NCI-H82 (cell line): ENCODE measurements around the gene PKP2.
"Not testable (repeated sequence)": the region's sequence is repeated elsewhere in the genome, so short reads cannot be mapped to it uniquely, and the experiment has no call there.

ENCODE experiments used
- DNase-seq: peaks from one replicate; lab custom pipeline; 2025; lab: John Stamatoyannopoulos, UW

PKP2 gene

DNA sequence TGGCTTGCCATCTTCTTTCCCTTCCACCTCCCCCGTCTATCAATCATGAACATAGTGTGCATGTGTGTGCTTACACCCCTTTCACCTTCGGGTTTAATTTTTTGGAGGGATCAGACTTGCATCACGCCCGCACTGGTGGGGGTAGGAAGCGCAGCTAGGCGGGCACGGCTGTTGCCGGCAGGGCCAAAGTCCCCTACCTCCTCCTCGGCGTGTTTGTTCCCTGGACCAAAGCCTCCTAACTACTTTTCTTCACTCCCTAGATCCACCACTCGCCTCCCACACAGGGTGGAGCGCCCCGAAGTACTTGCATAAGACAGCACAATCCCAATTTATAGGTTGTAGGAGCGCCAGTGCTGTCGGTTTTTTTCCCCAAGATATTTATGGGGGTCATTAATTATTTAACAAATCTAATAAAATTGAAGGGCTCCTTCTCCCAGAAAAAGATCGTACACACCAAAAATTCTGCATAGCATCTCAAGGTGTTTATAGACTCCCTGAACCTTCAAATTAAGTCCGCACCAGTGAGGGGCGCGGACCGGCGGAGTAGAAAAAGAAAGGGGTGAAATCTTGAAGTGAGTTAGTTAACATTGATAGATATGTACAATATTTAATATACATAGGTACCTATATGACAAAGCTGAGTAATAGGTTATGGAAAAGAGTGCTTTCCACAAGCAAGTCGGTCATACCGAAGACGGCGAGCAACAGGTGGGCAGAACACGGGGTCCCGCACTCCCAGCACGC, 717 bp downstream of the PKP2 start:
- DNase-seq: peak; percentile 64

DNA sequence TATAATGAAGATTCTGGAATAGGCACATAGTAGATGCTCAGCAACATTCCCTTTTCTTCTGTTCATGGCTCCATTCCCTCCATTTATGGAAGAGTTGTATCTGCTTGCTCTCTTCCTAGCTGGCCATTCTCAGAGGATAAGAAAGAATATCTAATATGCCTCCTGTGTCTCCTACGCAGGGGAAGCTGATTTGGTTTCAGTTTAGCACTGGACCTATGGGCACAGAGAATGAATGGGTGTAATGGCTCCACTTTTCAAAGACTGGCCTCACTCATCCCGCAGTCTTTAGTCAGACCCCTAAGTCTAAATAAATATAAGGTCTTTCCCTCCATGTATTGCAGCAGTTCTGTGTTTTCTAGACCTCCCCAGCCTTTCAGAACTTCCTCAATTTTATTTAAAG, 2.0 kb downstream of the PKP2 start:
- no peak for DNase-seq

DNA sequence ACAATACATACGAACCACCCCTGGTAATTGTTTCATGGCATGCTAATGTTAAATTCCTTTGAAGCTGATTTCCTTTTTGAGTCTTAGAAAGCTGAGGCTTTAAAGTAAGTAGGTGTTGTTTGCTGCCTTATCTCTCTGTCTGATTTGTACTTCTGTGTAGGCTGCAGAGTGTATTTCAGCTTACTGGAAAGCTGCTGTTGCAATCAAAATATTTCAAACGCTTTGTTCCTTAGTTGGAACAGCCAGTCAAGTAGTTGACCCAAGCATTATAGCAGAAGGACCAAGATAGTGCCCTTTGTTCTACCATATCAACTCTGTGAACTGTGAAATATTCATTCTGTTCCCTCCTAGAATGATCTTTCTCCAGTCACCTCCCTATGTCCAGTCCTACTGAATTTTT, 3.1 kb downstream of the PKP2 start:
- no peak for DNase-seq

GRCh38 chr12:32893043-32893442, 3.5 kb downstream of the PKP2 start:
- no peak for DNase-seq

- DNase-seq: not testable (repeated sequence)
These were observed 4.2 kb downstream of the PKP2 start for GRCh38 chr12:32892369-32892768.

GRCh38 chr12:32891956-32892355, 4.6 kb downstream of the PKP2 start:
- no peak for DNase-seq

DNA sequence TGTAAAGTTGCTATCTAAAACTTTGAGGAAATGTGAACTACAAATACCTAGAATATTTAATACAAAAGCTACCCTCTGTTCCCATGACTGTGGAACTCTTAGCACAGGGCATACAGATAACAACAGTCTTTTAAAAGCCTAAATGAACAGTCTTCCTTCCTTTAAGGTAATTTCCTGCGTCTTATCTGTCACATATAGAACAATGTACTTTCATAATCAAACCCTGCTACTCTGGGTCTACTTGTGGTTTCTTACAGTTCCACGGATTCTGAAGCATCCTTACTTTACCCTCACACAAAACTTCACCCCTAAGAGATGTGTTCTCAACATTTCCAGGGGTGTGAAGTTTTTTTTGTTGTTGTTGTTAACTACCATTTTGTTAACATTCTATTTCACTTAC, 5.1 kb downstream of the PKP2 start:
- DNase-seq: no peak

GRCh38 chr12:32889011-32889760, 7.4 kb downstream of the PKP2 start:
- DNase-seq: no peak

DNA sequence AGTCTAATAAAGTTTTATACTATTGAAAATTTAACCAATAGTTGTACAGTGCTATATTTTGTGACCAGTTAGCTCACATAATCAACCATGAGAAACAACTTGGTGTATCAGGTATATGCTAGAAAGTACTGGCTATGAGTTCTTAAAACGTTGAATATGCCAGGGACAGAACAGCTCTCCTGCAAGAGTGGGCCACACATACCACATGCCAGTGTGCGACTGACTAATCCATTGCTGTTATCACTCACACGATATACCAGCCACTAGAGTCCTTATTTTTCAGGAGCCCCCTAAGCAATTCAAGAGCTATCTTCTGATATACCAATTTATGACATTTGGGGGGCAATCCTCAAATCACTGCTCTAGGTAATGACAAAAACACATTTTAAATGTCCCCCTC, 9.5 kb downstream of the PKP2 start:
- DNase-seq: no peak

- DNase-seq: no peak
These were observed 10.7 kb downstream of the PKP2 start for GRCh38 chr12:32885831-32886230.

GRCh38 chr12:32884962-32885361, 11.6 kb downstream of the PKP2 start:
- no peak for DNase-seq

GRCh38 chr12:32881702-32882101, 14.9 kb downstream of the PKP2 start:
- DNase-seq: peak; percentile 39

DNA sequence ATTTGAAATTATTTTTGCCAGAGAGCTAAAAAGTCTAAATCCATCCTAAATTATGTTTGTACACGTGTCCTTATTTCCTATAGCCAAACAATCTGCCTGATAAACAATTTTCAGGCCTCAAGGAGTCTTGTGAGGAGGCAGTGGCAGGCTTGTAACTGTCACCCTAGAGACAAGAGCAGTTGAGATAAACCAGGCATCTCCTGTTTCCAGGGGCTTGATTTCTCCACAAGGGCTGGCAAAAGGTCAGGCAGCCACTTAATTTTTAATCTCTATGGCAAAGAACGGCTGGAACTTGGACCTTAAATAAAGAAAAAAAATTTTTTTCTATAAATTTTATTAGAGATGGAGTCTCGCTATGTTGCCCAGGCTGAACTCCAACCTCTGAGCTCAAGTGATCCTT, 15.5 kb downstream of the PKP2 start:
- DNase-seq: no peak

- DNase-seq: not testable (repeated sequence)
These were observed 17.5 kb downstream of the PKP2 start for GRCh38 chr12:32879066-32879465.

DNA sequence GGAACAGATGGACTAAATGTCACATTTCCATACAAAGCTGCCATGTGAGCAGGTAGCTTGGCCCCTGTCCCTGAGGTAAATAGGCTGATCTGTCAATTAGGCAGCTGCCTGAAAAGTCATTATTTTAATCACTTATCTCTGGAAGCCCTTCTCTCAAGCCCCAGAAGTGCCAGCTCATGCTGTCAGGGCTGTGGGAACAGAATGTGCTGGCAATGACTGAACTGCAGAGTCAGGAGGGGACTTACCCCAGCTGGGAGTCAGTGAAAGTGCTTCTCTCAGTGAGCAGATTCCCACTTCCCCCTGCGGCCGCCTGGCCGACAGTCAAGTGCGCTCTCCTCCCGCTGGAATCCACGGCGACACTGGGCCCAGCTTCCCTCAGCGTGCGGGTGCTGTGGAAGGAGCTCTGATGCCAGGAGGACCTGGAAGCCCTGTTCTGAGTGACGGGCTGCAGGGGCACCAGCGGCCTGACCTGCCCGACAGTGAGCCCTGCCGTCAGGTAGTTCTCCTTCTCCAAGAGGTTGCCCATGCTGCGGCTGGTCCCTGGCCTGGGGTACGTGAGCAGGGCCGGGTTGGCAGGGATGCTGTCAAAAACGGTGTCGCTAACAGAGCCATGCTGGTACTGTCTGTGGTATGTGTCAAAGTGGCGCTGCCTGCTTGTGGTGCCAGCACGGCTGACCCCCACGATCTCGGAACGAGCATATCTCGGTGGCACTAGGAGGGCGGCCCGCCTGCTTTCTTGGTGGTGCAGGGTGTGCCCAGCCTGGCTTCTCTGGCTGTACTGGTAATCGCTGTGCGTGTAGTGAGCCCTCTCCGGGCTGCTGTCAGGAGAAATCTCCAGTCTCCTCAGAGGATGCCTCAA, 18.7 kb downstream of the PKP2 start:
- peak; percentile 99 for DNase-seq

- no peak for DNase-seq
These were observed 20.6 kb downstream of the PKP2 start for GRCh38 chr12:32876004-32876403.

- no peak for DNase-seq
These were observed 21.6 kb downstream of the PKP2 start for GRCh38 chr12:32874975-32875374.

GRCh38 chr12:32874078-32874477, 22.5 kb downstream of the PKP2 start:
- no peak for DNase-seq

GRCh38 chr12:32872416-32872815, 24.2 kb downstream of the PKP2 start:
- not testable (repeated sequence) for DNase-seq

GRCh38 chr12:32870716-32871115, 25.9 kb downstream of the PKP2 start:
- DNase-seq: no peak

- no peak for DNase-seq
These were observed 27.7 kb downstream of the PKP2 start for GRCh38 chr12:32868885-32869284.

DNA sequence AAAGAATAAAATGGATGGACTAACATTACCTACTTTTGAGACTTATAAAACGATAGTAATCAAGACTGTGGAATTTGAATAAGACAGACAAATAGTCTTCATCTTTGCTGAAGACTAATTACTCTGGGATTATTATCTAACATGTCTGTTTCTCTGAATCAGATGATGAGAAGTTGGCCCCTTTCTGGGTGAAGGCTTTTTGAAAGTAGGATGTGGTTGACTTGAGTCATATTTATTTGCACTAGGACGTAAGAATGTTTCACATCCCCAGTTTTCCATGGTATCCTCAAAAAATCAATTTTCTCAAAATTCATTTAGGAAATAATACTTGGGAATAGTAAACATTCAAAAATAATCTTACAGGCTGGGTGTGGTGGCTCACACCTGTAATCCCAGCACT, 31.8 kb downstream of the PKP2 start:
- no peak for DNase-seq

GRCh38 chr12:32863128-32863527, 33.4 kb downstream of the PKP2 start:
- DNase-seq: no peak
